Spleen (tissue), 7 donors: ENCODE data around the gene PRKCA.

Experiments used
- POLR2AphosphoS5 ChIP-seq, 3 donors: sonication (generic); formaldehyde crosslinking; IDR thresholded peaks; one replicate each; pipeline ENCODE4 v1.5.1; 2017; ENCODE audit warnings: antibody characterized with exemption in 3 of 3
- TF ChIP-seq, protein P1 (sequence below), 11 experiments: fragments of 200-600 bp in 7 of 11; fragments of 450-650 bp in 4 of 11; sonication (generic) in 4 of 11; IDR thresholded peaks in 8 of 11; conservative IDR thresholded peaks in 3 of 11; 1 replicate in 7 of 11; 2 replicates in 4 of 11; pipeline versions ENCODE4 v1.4.0 to v1.8.0; 2016 to 2021; ENCODE audit warnings: antibody characterized with exemption in 11 of 11, inconsistent platforms in 4 of 11, mild to moderate bottlenecking in 1 of 11
- donor health status: DM: no; HTN: no; CAD: no; lungs with moderate emphysema.
- donor health status: DM: no; HTN: no; CAD: no.
- donor health status: DM: no; HTN: no; CAD: no.

DNA sequence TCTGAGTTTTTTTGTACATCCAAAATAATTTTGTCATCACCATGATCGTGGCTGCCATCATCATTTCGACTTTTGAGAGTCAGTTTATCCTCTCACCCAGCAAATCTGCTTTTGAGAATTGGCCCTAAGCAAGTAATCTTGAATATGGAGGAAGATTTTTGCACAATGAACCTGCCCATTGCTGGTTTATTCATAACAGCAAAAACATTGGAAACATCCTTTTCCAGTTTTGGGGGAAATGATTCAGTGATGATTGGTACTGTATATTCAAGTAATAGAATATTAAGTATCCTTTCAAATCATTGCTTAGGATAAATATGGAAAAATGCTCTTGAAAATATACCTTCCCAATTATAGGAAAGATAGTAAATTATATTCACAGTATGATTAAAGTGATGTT lies 53.1 kb downstream of the PRKCA start:
- TF ChIP-seq, protein P1, sequence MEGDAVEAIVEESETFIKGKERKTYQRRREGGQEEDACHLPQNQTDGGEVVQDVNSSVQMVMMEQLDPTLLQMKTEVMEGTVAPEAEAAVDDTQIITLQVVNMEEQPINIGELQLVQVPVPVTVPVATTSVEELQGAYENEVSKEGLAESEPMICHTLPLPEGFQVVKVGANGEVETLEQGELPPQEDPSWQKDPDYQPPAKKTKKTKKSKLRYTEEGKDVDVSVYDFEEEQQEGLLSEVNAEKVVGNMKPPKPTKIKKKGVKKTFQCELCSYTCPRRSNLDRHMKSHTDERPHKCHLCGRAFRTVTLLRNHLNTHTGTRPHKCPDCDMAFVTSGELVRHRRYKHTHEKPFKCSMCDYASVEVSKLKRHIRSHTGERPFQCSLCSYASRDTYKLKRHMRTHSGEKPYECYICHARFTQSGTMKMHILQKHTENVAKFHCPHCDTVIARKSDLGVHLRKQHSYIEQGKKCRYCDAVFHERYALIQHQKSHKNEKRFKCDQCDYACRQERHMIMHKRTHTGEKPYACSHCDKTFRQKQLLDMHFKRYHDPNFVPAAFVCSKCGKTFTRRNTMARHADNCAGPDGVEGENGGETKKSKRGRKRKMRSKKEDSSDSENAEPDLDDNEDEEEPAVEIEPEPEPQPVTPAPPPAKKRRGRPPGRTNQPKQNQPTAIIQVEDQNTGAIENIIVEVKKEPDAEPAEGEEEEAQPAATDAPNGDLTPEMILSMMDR (IDR thresholded peaks at IDR 0.05 in 8 of 11, conservative IDR thresholded peaks at IDR 0.05 in 3 of 11) = no peak
- TF ChIP-seq POLR2AphosphoS5 (IDR thresholded peaks at IDR 0.05) = no peak
